Ishikawa (cell line): ENCODE results near the gene RGP1.
A peak's percentile ranks its signal among the peaks of the same experiment; 100 is the strongest.

Experiments used
- CEBPB ChIP-seq: IDR thresholded peaks from 2 replicates; pipeline ENCODE4 v1.6.1; 2012
- CREB1 ChIP-seq: IDR thresholded peaks from 2 replicates; pipeline ENCODE4 v1.6.1; 2012; ENCODE audit warnings: low read depth
- EGR1 ChIP-seq: IDR thresholded peaks from 2 replicates; pipeline ENCODE4 v1.6.1; 2012
- EP300 ChIP-seq: IDR thresholded peaks from 2 replicates; pipeline ENCODE4 v1.6.1; 2012; ENCODE audit warnings: borderline replicate concordance
- FOXM1 ChIP-seq: IDR thresholded peaks from 2 replicates; pipeline ENCODE4 v1.6.1; 2012; ENCODE audit warnings: low read depth, borderline replicate concordance
- NFIC ChIP-seq: IDR thresholded peaks from 2 replicates; pipeline ENCODE4 v1.6.1; 2012
- RAD21 ChIP-seq: IDR thresholded peaks from 2 replicates; pipeline ENCODE4 v1.6.1; 2012; ENCODE audit warnings: low read depth
- TAF1 ChIP-seq: IDR thresholded peaks from 2 replicates; pipeline ENCODE4 v1.6.1; 2012; ENCODE audit warnings: low read depth, mild to moderate bottlenecking
- TCF12 ChIP-seq: IDR thresholded peaks from 2 replicates; pipeline ENCODE4 v1.6.1; 2012; ENCODE audit warnings: low read depth
- TEAD4 ChIP-seq: IDR thresholded peaks from 2 replicates; pipeline ENCODE4 v1.6.1; 2012
- YY1 ChIP-seq: IDR thresholded peaks from 2 replicates; pipeline ENCODE4 v1.6.1; 2012; ENCODE audit warnings: low read depth
- ZBTB7A ChIP-seq: IDR thresholded peaks from 2 replicates; pipeline ENCODE4 v1.6.1; 2012; ENCODE audit warnings: low read depth
- TF ChIP-seq, protein P1 (sequence below): IDR thresholded peaks from 2 replicates; pipeline ENCODE4 v1.6.1; 2012
- TF ChIP-seq, protein P2 (sequence below): IDR thresholded peaks from 2 replicates; pipeline ENCODE4 v1.6.1; 2012
- TF ChIP-seq, protein P3 (sequence below): IDR thresholded peaks from 2 replicates; pipeline ENCODE4 v1.6.1; 2012; ENCODE audit warnings: low read depth, mild to moderate bottlenecking

RGP1 gene

DNA sequence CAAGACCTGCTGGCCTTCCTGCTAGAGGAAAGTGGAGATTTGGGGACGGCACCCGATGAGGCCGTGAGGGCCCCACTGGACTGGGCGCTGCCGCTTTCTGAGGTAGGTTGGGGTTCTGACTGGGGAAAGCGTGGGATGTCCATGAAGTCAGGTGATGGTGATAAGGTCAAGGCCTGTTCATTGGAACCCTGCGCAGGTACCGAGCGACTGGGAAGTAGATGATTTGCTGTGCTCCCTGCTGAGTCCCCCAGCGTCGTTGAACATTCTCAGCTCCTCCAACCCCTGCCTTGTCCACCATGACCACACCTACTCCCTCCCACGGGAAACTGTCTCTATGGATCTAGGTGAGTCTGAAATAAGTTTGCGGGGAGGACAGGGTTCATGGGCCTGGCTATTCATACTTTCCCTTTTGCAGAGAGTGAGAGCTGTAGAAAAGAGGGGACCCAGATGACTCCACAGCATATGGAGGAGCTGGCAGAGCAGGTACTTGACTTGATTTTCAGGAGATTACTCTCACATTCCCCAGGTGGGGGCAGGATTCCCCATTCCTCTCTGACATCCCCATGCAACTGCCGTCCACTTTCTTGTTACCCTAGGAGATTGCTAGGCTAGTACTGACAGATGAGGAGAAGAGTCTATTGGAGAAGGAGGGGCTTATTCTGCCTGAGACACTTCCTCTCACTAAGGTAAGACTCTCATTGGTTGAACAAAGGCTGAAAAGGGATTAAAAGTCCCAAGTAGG, 16.1 kb upstream of the RGP1 start:
- TF ChIP-seq EGR1 = no peak
- no peak for TF ChIP-seq RAD21
- TF ChIP-seq, protein P1, sequence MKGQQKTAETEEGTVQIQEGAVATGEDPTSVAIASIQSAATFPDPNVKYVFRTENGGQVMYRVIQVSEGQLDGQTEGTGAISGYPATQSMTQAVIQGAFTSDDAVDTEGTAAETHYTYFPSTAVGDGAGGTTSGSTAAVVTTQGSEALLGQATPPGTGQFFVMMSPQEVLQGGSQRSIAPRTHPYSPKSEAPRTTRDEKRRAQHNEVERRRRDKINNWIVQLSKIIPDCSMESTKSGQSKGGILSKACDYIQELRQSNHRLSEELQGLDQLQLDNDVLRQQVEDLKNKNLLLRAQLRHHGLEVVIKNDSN = no peak
- TF ChIP-seq, protein P2, sequence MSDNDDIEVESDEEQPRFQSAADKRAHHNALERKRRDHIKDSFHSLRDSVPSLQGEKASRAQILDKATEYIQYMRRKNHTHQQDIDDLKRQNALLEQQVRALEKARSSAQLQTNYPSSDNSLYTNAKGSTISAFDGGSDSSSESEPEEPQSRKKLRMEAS = no peak; the same call in 1 of the 2 replicates
- no peak for TF ChIP-seq NFIC
- no peak for TF ChIP-seq YY1
- TF ChIP-seq TAF1 = no peak; the same call in 1 of the 2 replicates
- TF ChIP-seq ZBTB7A = no peak
- no peak for TF ChIP-seq TCF12
- no peak for TF ChIP-seq FOXM1
- no peak for TF ChIP-seq CREB1
- TF ChIP-seq CEBPB = no peak
- no peak; the same call in 1 of the 2 replicates for TF ChIP-seq TEAD4
- TF ChIP-seq EP300 = no peak
- TF ChIP-seq, protein P3, sequence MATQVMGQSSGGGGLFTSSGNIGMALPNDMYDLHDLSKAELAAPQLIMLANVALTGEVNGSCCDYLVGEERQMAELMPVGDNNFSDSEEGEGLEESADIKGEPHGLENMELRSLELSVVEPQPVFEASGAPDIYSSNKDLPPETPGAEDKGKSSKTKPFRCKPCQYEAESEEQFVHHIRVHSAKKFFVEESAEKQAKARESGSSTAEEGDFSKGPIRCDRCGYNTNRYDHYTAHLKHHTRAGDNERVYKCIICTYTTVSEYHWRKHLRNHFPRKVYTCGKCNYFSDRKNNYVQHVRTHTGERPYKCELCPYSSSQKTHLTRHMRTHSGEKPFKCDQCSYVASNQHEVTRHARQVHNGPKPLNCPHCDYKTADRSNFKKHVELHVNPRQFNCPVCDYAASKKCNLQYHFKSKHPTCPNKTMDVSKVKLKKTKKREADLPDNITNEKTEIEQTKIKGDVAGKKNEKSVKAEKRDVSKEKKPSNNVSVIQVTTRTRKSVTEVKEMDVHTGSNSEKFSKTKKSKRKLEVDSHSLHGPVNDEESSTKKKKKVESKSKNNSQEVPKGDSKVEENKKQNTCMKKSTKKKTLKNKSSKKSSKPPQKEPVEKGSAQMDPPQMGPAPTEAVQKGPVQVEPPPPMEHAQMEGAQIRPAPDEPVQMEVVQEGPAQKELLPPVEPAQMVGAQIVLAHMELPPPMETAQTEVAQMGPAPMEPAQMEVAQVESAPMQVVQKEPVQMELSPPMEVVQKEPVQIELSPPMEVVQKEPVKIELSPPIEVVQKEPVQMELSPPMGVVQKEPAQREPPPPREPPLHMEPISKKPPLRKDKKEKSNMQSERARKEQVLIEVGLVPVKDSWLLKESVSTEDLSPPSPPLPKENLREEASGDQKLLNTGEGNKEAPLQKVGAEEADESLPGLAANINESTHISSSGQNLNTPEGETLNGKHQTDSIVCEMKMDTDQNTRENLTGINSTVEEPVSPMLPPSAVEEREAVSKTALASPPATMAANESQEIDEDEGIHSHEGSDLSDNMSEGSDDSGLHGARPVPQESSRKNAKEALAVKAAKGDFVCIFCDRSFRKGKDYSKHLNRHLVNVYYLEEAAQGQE = no peak

DNA sequence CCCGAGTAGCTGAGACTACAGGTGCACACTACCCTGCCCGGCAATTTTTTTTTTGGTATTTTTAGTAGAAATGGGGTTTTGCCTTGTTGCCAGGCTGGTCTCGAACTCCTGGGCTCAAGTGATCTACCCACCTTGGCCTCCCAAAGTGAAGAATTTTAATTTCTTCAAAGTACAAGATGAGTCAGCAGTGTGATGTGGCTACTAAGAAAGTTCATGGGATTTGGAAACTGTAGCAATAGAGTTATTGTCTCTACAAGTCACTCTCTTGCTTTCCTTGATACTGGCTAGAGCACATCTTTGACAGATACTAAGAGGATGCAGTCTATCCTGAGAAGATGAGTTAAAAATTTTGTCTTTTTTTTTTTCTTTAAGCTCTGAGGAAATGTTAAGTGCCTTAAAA, 15.0 kb upstream of the RGP1 start:
- TF ChIP-seq TAF1 (no peak), CREB1 (no peak), EP300 (no peak), FOXM1 (no peak), TCF12 (no peak), ZBTB7A (no peak)
- TF ChIP-seq, protein P1 = no peak
- TF ChIP-seq, protein P3 = no peak
- TF ChIP-seq, protein P2 = no peak

DNA sequence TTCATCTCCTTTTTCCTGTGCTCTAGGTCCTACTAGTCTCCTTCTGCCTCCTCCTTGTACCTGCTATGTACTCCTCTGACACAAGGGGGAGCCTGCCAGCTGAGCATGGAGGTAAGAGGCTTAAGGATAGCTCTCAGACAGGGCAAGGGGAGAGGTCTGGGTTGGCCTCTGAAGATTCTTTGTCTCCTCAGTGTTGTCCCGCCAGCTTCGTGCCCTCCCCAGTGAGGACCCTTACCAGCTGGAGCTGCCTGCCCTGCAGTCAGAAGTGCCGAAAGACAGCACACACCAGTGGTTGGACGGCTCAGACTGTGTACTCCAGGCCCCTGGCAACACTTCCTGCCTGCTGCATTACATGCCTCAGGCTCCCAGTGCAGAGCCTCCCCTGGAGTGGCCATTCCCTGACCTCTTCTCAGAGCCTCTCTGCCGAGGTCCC, 12.9 kb upstream of the RGP1 start:
- TF ChIP-seq TCF12 (no peak), RAD21 (peak; percentile 65), EP300 (no peak)
- TF ChIP-seq, protein P3 = no peak

DNA sequence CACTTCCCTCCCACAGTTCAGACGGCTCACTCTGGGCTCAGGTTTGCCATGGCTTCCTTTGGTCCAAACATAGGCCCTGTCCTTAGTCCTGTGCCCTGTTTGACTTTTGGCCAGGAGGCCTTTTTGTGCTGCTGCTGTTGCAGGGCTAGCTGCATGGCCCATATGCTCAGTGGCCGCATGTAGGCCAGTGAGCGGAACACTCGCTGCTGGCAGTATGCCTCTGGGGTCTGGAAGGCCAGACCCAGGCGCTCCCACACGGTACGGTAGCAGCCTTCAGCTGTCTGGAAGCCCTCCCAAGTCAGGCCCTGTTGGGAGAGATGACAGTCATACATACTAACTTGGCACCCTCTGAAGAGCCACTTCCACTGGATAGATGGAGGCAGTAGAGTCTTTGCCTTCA, 11.9 kb upstream of the RGP1 start:
- no peak for TF ChIP-seq YY1
- no peak for TF ChIP-seq TEAD4
- TF ChIP-seq NFIC = no peak
- no peak for TF ChIP-seq EP300

DNA sequence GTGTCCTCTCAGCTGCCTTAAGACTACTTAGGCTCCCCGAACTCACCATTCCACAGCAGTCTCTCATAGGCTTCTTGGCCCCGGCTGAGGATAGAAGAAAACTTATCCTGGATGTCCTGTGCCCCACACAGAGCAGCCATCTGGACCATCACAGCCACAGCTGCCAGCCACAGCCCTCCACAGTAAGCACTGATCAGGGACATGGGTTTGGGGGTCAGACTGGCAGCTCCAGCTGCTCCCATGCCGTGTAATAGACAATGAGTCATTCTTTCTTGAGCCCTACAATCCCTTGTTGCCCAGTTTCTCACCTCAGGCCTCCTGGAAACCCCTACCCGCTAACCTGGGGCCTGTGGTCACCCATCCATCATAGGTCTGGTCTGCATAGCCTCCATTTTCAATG, 10.9 kb upstream of the RGP1 start:
- TF ChIP-seq FOXM1 (no peak), ZBTB7A (no peak), EGR1 (no peak), CEBPB (no peak), RAD21 (no peak), YY1 (no peak), NFIC (no peak), TCF12 (no peak), TAF1 (no peak), TEAD4 (no peak), EP300 (no peak), CREB1 (no peak)
- TF ChIP-seq, protein P2 = no peak
- TF ChIP-seq, protein P3 = no peak
- TF ChIP-seq, protein P1 = no peak
